Measurements from ENCODE around the gene TTLL9.

DNA sequence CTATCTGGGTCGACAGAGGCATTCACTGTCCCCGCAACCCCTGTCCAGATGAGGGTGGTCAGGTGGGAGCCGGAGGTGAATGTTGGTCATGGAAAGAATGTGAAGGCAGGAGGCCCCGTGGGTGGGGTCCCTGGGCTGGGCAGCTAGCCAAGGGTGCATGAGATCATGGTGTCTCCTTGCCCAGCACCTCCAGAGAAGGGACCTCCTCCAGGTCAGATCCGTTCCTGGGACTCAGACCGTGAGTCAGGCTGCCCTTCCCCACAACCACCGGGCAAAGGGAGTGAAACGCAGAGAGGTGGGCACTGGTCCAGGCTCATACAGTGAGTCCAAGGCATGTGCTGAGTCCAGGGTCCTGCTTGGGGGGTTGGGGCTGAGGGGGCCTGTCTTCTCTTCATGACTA is 28.5 kb upstream of the TTLL9 start:
- TF ChIP-seq CTCF (IDR thresholded peaks at IDR 0.05): no peak
- no peak for TF ChIP-seq POLR2A (IDR thresholded peaks at IDR 0.05)
- no peak for TF ChIP-seq POLR2AphosphoS5 (IDR thresholded peaks at IDR 0.05)
- TF ChIP-seq EP300 (IDR thresholded peaks at IDR 0.05): no peak

All from upper lobe of left lung (tissue), 4 donors.